HepG2 (cell line): ENCODE results near the gene HTRA3.

Experiments used
- EP300 ChIP-seq, 3 experiments: sonication (generic) in 1 of 3; formaldehyde crosslinking in 1 of 3; IDR thresholded peaks; 2 replicates each; pipeline versions ENCODE4 v1.5.1 to v1.6.1; 2011 to 2020; ENCODE audit warnings: low read depth in 2 of 3, low read length in 2 of 3, borderline replicate concordance in 1 of 3, improper control_type of control experiment in 1 of 3, mild to moderate bottlenecking in 1 of 3, missing genetic modification reagents in 1 of 3, moderate library complexity in 1 of 3
- ETV6 ChIP-seq: sonication (generic); formaldehyde crosslinking; conservative IDR thresholded peaks from 2 replicates; pipeline ENCODE4 v1.4.0; 2020; ENCODE audit warnings: missing genetic modification reagents
- ZFP36L2 ChIP-seq: sonication (generic); formaldehyde crosslinking; IDR thresholded peaks from 2 replicates; pipeline ENCODE4 v1.4.0; 2020; ENCODE audit warnings: missing genetic modification reagents
- TF ChIP-seq, protein P1 (sequence below): sonication (generic); formaldehyde crosslinking; IDR thresholded peaks from 2 replicates; pipeline ENCODE4 v1.5.1; 2020; ENCODE audit warnings: missing genetic modification reagents, mild to moderate bottlenecking, borderline replicate concordance

DNA sequence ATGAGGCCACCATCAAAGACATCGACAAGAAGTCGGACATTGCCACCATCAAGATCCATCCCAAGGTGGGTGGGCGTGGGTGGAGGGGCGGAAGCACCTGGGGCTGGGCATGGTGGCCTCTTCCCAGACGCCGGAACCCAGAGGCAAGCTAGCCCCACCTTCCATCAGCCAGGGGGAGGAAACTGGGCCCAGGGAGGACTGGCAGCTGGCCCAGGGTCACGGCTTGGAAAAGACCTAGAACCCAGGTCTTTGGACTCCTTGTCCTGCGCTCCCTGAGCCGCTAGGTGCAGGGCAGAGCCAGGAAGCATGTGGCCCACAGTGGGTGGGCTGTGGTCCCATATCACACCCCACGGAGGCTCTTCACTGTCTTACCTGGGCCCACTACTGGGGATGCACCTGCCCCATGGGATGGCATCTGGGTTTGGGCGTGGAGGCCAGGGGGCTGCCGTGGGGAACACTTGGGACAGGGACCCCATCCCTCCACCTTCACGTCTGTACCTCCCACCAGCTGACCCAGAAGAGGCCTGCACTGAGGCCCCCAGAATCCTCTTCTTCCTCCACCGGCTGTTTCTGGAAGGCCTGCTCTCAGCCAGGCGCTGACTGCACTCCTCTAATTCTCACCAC, 17.3 kb downstream of the HTRA3 start:
- TF ChIP-seq ZFP36L2 (CRISPR knock-in tag) (no peak), EP300 (IDR thresholded peaks at IDR 0.05; ENCODE audit: low read depth in 2 of 2, low read length in 2 of 2) (no peak), EP300 (CRISPR knock-in tag; IDR thresholded peaks at IDR 0.05; ENCODE audit: borderline replicate concordance) (no peak), ETV6 (CRISPR knock-in tag) (no peak)
- TF ChIP-seq, protein P1, sequence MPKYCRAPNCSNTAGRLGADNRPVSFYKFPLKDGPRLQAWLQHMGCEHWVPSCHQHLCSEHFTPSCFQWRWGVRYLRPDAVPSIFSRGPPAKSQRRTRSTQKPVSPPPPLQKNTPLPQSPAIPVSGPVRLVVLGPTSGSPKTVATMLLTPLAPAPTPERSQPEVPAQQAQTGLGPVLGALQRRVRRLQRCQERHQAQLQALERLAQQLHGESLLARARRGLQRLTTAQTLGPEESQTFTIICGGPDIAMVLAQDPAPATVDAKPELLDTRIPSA (CRISPR knock-in tag) = no peak
